HepG2 (cell line): ENCODE data around the gene SLC9B2. TPM values are rescaled to one million over a fixed set of nuclear protein-coding genes. Genes with fewer than 3 reads are reported as not detected.

Experiments
- ATAC-seq: fragments of 200-7000 bp; cut with Tn5 transposase; 3 replicates; pipeline ENCODE4 v1.9.1; 2020; ENCODE audit warnings: mild to moderate bottlenecking, moderate library complexity
- BruUV-seq: library from RNA; stranded (reverse); fragments of 400-500 nt; replicated peaks from 2 replicates; lab custom pipeline; 2021; lab: Mats Ljungman, UMichigan
- CTCF ChIA-PET: fragments of 300-600 bp; formaldehyde crosslinking; extraction: SDS; loops from one replicate; lab custom pipeline; 2021; ENCODE audit warnings: low total read pairs, inconsistent platforms, low intra/inter-chr PET ratio; lab: Yijun Ruan, JAX
- POLR2A ChIA-PET: fragments of 350-600 bp; sonication (Branson Sonifier 250); formaldehyde crosslinking; loops from one replicate; lab custom pipeline; 2020; ENCODE audit warnings: antibody characterized with exemption, inconsistent platforms; lab: Yijun Ruan, JAX
- DNase-seq: peaks from one replicate; pipeline ENCODE4 v3.0.0-alpha.2; 2015; ENCODE audit warnings: low spot score
- FAIRE-seq: peaks from 3 replicates; lab custom pipeline; 2011; peaks lifted over from hg19 to GRCh38; lab: Jason Lieb, UNC
- H2AFZ ChIP-seq: one replicate; pipeline ENCODE4 v1.6.1; 2011; ENCODE audit warnings: low read length, inconsistent platforms
- H3K27ac ChIP-seq: fragments of 300-600 bp; 3 replicates; pipeline ENCODE4 v1.8.0; 2011; ENCODE audit warnings: mixed run types, mild to moderate bottlenecking, mixed read lengths, low read length, inconsistent platforms; ENCODE audit not compliant: insufficient read depth; ENCODE audit errors: extremely low read length
- H3K27me3 ChIP-seq, 2 experiments: fragments of 200-600 bp in 1 of 2; 2 replicates in 1 of 2; 3 replicates in 1 of 2; pipeline versions ENCODE4 v1.6.0 to v1.8.0; 2011; ENCODE audit warnings: low read length in 2 of 2, mild to moderate bottlenecking in 2 of 2, moderate library complexity in 2 of 2, inconsistent platforms in 1 of 2; ENCODE audit not compliant: insufficient read depth in 2 of 2, control insufficient read depth in 1 of 2
- H3K36me3 ChIP-seq, 2 experiments: fragments of 200-600 bp in 1 of 2; replicated peaks in 1 of 2; 2 replicates in 1 of 2; 3 replicates in 1 of 2; pipeline versions ENCODE4 v1.5.1 to v1.8.0; 2011; ENCODE audit warnings: low read length in 2 of 2, inconsistent platforms in 1 of 2; ENCODE audit not compliant: insufficient read depth in 2 of 2, control insufficient read depth in 1 of 2
- H3K4me1 ChIP-seq: 2 replicates; pipeline ENCODE4 v1.5.1; 2012; ENCODE audit warnings: low read length, inconsistent platforms; ENCODE audit not compliant: insufficient read depth
- H3K4me2 ChIP-seq: 2 replicates; pipeline ENCODE4 v1.6.0; 2011; ENCODE audit warnings: low read depth, low read length, inconsistent platforms
- H3K4me3 ChIP-seq, 3 experiments: fragments of 200-600 bp in 1 of 3; sonication (generic), shearing (Covaris generic) in 1 of 3; replicated peaks in 1 of 3; 2 replicates each; pipeline ENCODE4 v1.5.1; 2011 to 2016; ENCODE audit warnings: low read length in 3 of 3, inconsistent platforms in 2 of 3, low read depth in 2 of 3, mild to moderate bottlenecking in 2 of 3, control low read depth in 1 of 3, mixed read lengths in 1 of 3; ENCODE audit not compliant: insufficient read depth in 1 of 3
- H3K79me2 ChIP-seq: one replicate; pipeline ENCODE4 v1.6.1; 2011; ENCODE audit warnings: low read length, inconsistent platforms; ENCODE audit not compliant: insufficient read depth
- H3K9ac ChIP-seq: 2 replicates; pipeline ENCODE4 v1.6.0; 2011; ENCODE audit warnings: mild to moderate bottlenecking, low read depth, low read length, inconsistent platforms; ENCODE audit not compliant: insufficient read depth
- H3K9me3 ChIP-seq: 2 replicates; pipeline ENCODE4 v1.5.1; 2012; ENCODE audit warnings: mild to moderate bottlenecking, low read length
- H4K20me1 ChIP-seq: 2 replicates; pipeline ENCODE4 v1.6.0; 2011; ENCODE audit warnings: inconsistent platforms, mild to moderate bottlenecking, low read length, moderate library complexity; ENCODE audit not compliant: insufficient read depth
- CHD4 ChIP-seq: fragments of 200-600 bp; sonication (generic); IDR thresholded peaks from 2 replicates; pipeline ENCODE4 v1.7.0; 2017; ENCODE audit warnings: mild to moderate bottlenecking, low read length, borderline replicate concordance
- CREM ChIP-seq, 2 experiments: sonication (generic) in 1 of 2; formaldehyde crosslinking in 1 of 2; IDR thresholded peaks; 2 replicates each; pipeline versions ENCODE4 v1.4.0 to v1.6.1; 2016 to 2020; ENCODE audit warnings: antibody characterized with exemption in 1 of 2, mild to moderate bottlenecking in 1 of 2, missing genetic modification reagents in 1 of 2
- FOXK1 ChIP-seq: sonication (generic); formaldehyde crosslinking; IDR thresholded peaks from 2 replicates; pipeline ENCODE4 v1.4.0; 2020; ENCODE audit warnings: low read depth, missing genetic modification reagents, borderline replicate concordance
- GABPB1 ChIP-seq: IDR thresholded peaks from 2 replicates; pipeline ENCODE4 v1.6.1; 2016; ENCODE audit warnings: mild to moderate bottlenecking, missing genetic modification reagents, moderate library complexity, missing compliant biosample characterization
- NFKB2 ChIP-seq: sonication (generic); formaldehyde crosslinking; IDR thresholded peaks from 2 replicates; pipeline ENCODE4 v1.4.0; 2020; ENCODE audit warnings: missing genetic modification reagents, borderline replicate concordance
- TFDP1 ChIP-seq: IDR thresholded peaks from 2 replicates; pipeline ENCODE4 v1.6.1; 2016; ENCODE audit warnings: missing compliant biosample characterization, missing genetic modification reagents, borderline replicate concordance
- WIZ ChIP-seq: sonication (generic); formaldehyde crosslinking; IDR thresholded peaks from 2 replicates; pipeline ENCODE4 v1.5.1; 2020; ENCODE audit warnings: mild to moderate bottlenecking, missing genetic modification reagents
- ZFP82 ChIP-seq: sonication (generic); formaldehyde crosslinking; IDR thresholded peaks from 2 replicates; pipeline ENCODE4 v1.5.1; 2020; ENCODE audit warnings: mild to moderate bottlenecking, missing genetic modification reagents, borderline replicate concordance
- ZNF264 ChIP-seq: sonication (generic); formaldehyde crosslinking; IDR thresholded peaks from 2 replicates; pipeline ENCODE4 v1.4.0; 2020; ENCODE audit warnings: missing genetic modification reagents
- ZNF580 ChIP-seq: IDR thresholded peaks from 2 replicates; pipeline ENCODE4 v1.6.1; 2016; ENCODE audit warnings: low read depth, borderline replicate concordance
- ZNF646 ChIP-seq: sonication (generic); formaldehyde crosslinking; IDR thresholded peaks from 2 replicates; pipeline ENCODE4 v1.9.0; 2021; ENCODE audit warnings: mild to moderate bottlenecking, missing genetic modification reagents
- ZNF784 ChIP-seq: sonication (generic); formaldehyde crosslinking; IDR thresholded peaks from 2 replicates; pipeline ENCODE4 v1.5.1; 2020; ENCODE audit warnings: missing genetic modification reagents, mild to moderate bottlenecking, borderline replicate concordance
- ZNF878 ChIP-seq: sonication (generic); formaldehyde crosslinking; IDR thresholded peaks from 2 replicates; pipeline ENCODE4 v1.8.1; 2023; ENCODE audit warnings: mild to moderate bottlenecking, missing genetic modification reagents, moderate library complexity
- WGBS: methylation state at CpG from one replicate; pipeline ENCODE4 v1.1.6; 2017; ENCODE audit warnings: low lambda C conversion rate; 5-methylcytosine and 5-hydroxymethylcytosine counted together
- in situ Hi-C: cut with HindIII; loops from 2 replicates; pipeline ENCODE4 v1.10.0; 2017; ENCODE audit warnings: low pct_unique_long_range_greater_than_20kb; ENCODE audit not compliant: extremely low pct_ligation_motif_present
- intact Hi-C: fragments of 100-400 bp; cut with micrococcal nuclease; formaldehyde crosslinking; loops from one replicate; pipeline ENCODE4 v1.10.0; 2022; ENCODE audit not compliant: unreplicated experiment
- polyA plus RNA-seq, 8 experiments: library from polyadenylated mRNA; depleted of rRNA in 3 of 8; stranded (reverse) in 7 of 8; unstranded in 1 of 8; fragments of >200 nt; fragmentation: Illumina TruSeq in 4 of 8; extraction: Trizol in 4 of 8; gene quantifications; 2 replicates each; pipeline versions ENCODE4 v1.2.1 to v1.2.3, GENCODE V29; 2011 to 2016; ENCODE audit warnings: low read depth in 4 of 8, missing spikeins in 1 of 8, mixed read lengths in 1 of 8; ENCODE audit not compliant: insufficient read depth in 1 of 8
- total RNA-seq, 5 experiments: library from RNA; depleted of rRNA; stranded (reverse); fragments of >200 nt; fragmentation: Illumina TruSeq; extraction: Trizol; gene quantifications; 2 replicates each; pipeline ENCODE4 v1.2.3, GENCODE V29; 2016; ENCODE audit warnings: low read depth in 1 of 5

SLC9B2 gene
- total and polyA plus RNA-seq, 2 of the 13 experiments (the other 11 are each of a cell fraction or from before 2014, with no cell fraction given): 23.5 to 38.5 TPM

- no TSS peak for BruUV-seq
- 0 out of 2 replicates have a peak, but pooled peaks have one; percentile 18 for TF ChIP-seq ZNF580 (CRISPR knock-in tag)
- TF ChIP-seq CREM (IDR thresholded peaks at IDR 0.05): peak; percentile 1; the same call in 1 of the 2 replicates
- no peak for TF ChIP-seq CREM (CRISPR knock-in tag; IDR thresholded peaks at IDR 0.05)
- TF ChIP-seq GABPB1 (CRISPR knock-in tag): 0 out of 2 replicates have a peak, but pooled peaks have one; percentile 30
- TF ChIP-seq FOXK1 (CRISPR knock-in tag): no peak
- no peak for TF ChIP-seq ZNF264 (CRISPR knock-in tag)
- TF ChIP-seq TFDP1: no peak
- 0 out of 2 replicates have a peak, but pooled peaks have one; percentile 69 for TF ChIP-seq ZNF646 (CRISPR knock-in tag)
- TF ChIP-seq ZFP82: no peak
- TF ChIP-seq NFKB2: no peak
- TF ChIP-seq WIZ (CRISPR knock-in tag): 0 out of 2 replicates have a peak, but pooled peaks have one; percentile 13
- 0 out of 2 replicates have a peak, but pooled peaks have one; percentile 8 for TF ChIP-seq ZNF878 (CRISPR knock-in tag)
- 0 out of 2 replicates have a peak, but pooled peaks have one; percentile 3 for TF ChIP-seq ZNF784 (CRISPR knock-in tag)
- TF ChIP-seq CHD4: peak; percentile 85; the same call in 1 of the 2 replicates
These were observed 1.7 kb downstream of the SLC9B2 start for GRCh38 chr4:103074744-103075434.

More at GRCh38 chr4:103074744-103075434, 1.7 kb downstream of the SLC9B2 start:
- FAIRE-seq (no peak), DNase-seq (no peak), ATAC-seq (no peak)
- no peaks in the 10 kb centered on the region for H3K9me3 ChIP-seq
- no peak overlapping the region for H2AFZ ChIP-seq
- peaks cover 54% of the 10 kb centered on the region for H3K79me2 ChIP-seq
- peak overlapping the region; percentile 90 for H3K27ac ChIP-seq
- CTCF ChIA-PET: no interaction called here
- intact Hi-C loops (loop anchor here (5.0 kb wide), 1 partner anchor 633 kb away; no protein-coding TSS in a partner anchor), in situ Hi-C loops (no loop called here)
- peaks cover 14% of the 10 kb centered on the region; the same call in 1 of the 2 replicates for H4K20me1 ChIP-seq
- 25% methylated on average over 9 of the region's 9 CpGs for WGBS
- peak overlapping the region; percentile 49 to 90 (median 81) for H3K4me3 ChIP-seq
- H3K9ac ChIP-seq: peak overlapping the region; percentile 98
- peaks cover 0 to 13% of the 10 kb centered on the region in 2 experiments; a peak in 1 of 5 replicates for H3K36me3 ChIP-seq
- POLR2A ChIA-PET: interaction anchor here (0.6 to 3.3 kb wide), 8 partner anchors 15 to 574 kb away, joined by 3 to 23 read pairs (median 4); partner anchors contain the start of genes BDH2, CISD2, NFKB1 and UBE2D3
- H3K27me3 ChIP-seq: no peaks in the 10 kb centered on the region; a peak in 1 of 5 replicates
- peaks cover 50% of the 10 kb centered on the region for H3K4me1 ChIP-seq
- H3K4me2 ChIP-seq: peak overlapping the region; percentile 82
